Loucy (cell line): Measurements from ENCODE around the gene AGBL1.

Source experiments
- H2AFZ ChIP-seq: fragments of 200-600 bp; sonication (generic); 2 replicates; pipeline ENCODE4 v1.6.0; 2016; ENCODE audit warnings: antibody characterized with exemption, mild to moderate bottlenecking, low read length, moderate library complexity
- H3F3A ChIP-seq: fragments of 200-600 bp; 2 replicates; pipeline ENCODE4 v1.6.0; 2016; ENCODE audit warnings: antibody characterized with exemption, low read depth, mild to moderate bottlenecking
- H3K27me3 ChIP-seq: fragments of 200-600 bp; sonication (generic); 2 replicates; pipeline ENCODE4 v1.6.1; 2014; ENCODE audit warnings: low read length, mild to moderate bottlenecking; ENCODE audit not compliant: insufficient read depth, poor library complexity, severe bottlenecking
- H3K36me3 ChIP-seq: fragments of 200-600 bp; sonication (generic); 2 replicates; pipeline ENCODE4 v1.6.1; 2016; ENCODE audit warnings: low read length; ENCODE audit not compliant: insufficient read depth
- H3K4me1 ChIP-seq: fragments of 200-600 bp; sonication (generic); 2 replicates; pipeline ENCODE4 v1.5.1; 2014; ENCODE audit warnings: low read length, mild to moderate bottlenecking; ENCODE audit not compliant: insufficient read depth, poor library complexity, severe bottlenecking
- H3K4me2 ChIP-seq: fragments of 200-600 bp; sonication (generic); 2 replicates; pipeline ENCODE4 v1.6.0; 2014; ENCODE audit warnings: antibody characterized with exemption, low read length, low read depth, mild to moderate bottlenecking; ENCODE audit not compliant: poor library complexity, severe bottlenecking
- H3K4me3 ChIP-seq: fragments of 200-600 bp; sonication (generic); 2 replicates; pipeline ENCODE4 v1.5.1; 2014; ENCODE audit warnings: low read length, mild to moderate bottlenecking, mixed read lengths; ENCODE audit not compliant: poor library complexity, severe bottlenecking
- H3K79me2 ChIP-seq: fragments of 200-600 bp; sonication (generic); 2 replicates; pipeline ENCODE4 v1.6.1; 2014; ENCODE audit warnings: low read length; ENCODE audit not compliant: insufficient read depth
- H3K9ac ChIP-seq: fragments of 200-600 bp; sonication (generic); 2 replicates; pipeline ENCODE4 v1.6.0; 2014; ENCODE audit warnings: mild to moderate bottlenecking, low read depth, low read length, moderate library complexity; ENCODE audit not compliant: poor library complexity, severe bottlenecking
- H3K9me2 ChIP-seq: fragments of 200-600 bp; sonication (generic); replicated peaks from 2 replicates; pipeline ENCODE4 v1.6.1; 2016; ENCODE audit warnings: low read depth, low read length, mixed read lengths
- H3K9me3 ChIP-seq: fragments of 200-600 bp; sonication (generic); 2 replicates; pipeline ENCODE4 v1.6.1; 2014; ENCODE audit warnings: mild to moderate bottlenecking, antibody characterized with exemption, low read length, low read depth; ENCODE audit not compliant: insufficient read depth
- H4K20me1 ChIP-seq: fragments of 200-600 bp; sonication (generic); 2 replicates; pipeline ENCODE4 v1.6.0; 2014; ENCODE audit warnings: antibody characterized with exemption, low read length, mild to moderate bottlenecking; ENCODE audit not compliant: insufficient read depth, poor library complexity, severe bottlenecking
- EZH2phosphoT487 ChIP-seq: fragments of 200-600 bp; IDR thresholded peaks from 2 replicates; pipeline ENCODE4 v1.6.1; 2018; ENCODE audit warnings: antibody characterized with exemption, mild to moderate bottlenecking, moderate library complexity, borderline replicate concordance
- TF ChIP-seq, protein P1 (sequence below): fragments of 200-600 bp; sonication (generic); conservative IDR thresholded peaks from 2 replicates; pipeline ENCODE4 v1.5.1; 2014; ENCODE audit warnings: mild to moderate bottlenecking, antibody characterized with exemption, low read length

AGBL1 gene

DNA sequence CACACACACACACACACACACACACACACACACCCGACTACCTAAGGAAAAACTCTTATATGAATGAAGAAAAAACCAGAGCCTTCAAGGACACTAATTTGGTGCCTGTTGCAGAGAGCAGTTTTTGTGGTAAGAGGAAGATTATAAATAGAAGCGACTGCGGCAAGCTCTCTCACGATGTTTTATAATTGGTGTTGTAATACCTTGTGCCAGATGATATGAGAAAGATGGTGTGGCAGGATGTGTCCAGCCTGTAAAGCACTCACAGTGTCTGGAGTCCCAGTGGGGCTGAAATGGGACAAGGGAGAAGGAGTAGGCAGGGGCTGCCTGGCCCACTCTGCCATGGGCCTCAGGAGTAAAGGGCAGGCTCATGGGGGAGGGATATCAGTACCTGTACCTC is 839.9 kb downstream of the AGBL1 start:
- Histone ChIP-seq H3K9ac (no peak overlapping the region), H3K27me3 (no peaks in the 10 kb centered on the region), H3K4me2 (no peak overlapping the region), H2AFZ (no peak overlapping the region), H3F3A (no peaks in the 10 kb centered on the region), H3K9me2 (no peaks in the 10 kb centered on the region), H3K4me3 (no peak overlapping the region), H3K79me2 (no peaks in the 10 kb centered on the region), H4K20me1 (no peaks in the 10 kb centered on the region), H3K36me3 (no peaks in the 10 kb centered on the region), H3K4me1 (no peaks in the 10 kb centered on the region), H3K9me3 (no peaks in the 10 kb centered on the region)
- no peak for TF ChIP-seq EZH2phosphoT487
- TF ChIP-seq, protein P1, sequence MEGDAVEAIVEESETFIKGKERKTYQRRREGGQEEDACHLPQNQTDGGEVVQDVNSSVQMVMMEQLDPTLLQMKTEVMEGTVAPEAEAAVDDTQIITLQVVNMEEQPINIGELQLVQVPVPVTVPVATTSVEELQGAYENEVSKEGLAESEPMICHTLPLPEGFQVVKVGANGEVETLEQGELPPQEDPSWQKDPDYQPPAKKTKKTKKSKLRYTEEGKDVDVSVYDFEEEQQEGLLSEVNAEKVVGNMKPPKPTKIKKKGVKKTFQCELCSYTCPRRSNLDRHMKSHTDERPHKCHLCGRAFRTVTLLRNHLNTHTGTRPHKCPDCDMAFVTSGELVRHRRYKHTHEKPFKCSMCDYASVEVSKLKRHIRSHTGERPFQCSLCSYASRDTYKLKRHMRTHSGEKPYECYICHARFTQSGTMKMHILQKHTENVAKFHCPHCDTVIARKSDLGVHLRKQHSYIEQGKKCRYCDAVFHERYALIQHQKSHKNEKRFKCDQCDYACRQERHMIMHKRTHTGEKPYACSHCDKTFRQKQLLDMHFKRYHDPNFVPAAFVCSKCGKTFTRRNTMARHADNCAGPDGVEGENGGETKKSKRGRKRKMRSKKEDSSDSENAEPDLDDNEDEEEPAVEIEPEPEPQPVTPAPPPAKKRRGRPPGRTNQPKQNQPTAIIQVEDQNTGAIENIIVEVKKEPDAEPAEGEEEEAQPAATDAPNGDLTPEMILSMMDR: no peak

DNA sequence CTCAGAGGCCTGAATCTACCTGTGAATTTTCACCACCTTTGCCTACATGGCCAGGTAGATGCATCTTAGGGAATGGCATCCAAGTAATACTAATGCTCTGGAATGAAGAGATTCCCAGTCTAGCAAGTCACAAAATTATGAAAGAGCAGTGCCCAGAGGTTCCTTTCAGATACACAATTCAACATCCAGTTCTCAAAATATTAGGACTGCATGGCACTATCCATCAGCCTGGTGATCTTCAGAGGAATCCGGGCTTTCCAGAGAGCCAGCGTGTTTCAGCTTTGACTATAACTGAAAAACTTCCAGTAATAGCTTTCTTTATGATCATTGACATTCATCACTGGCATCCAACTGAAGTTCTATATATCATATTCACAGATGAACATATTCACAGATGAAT is 849.8 kb downstream of the AGBL1 start:
- H3K36me3 ChIP-seq: no peaks in the 10 kb centered on the region
- H2AFZ ChIP-seq: no peak overlapping the region
- no peak overlapping the region for H3K9ac ChIP-seq
- H3K9me2 ChIP-seq: no peaks in the 10 kb centered on the region
- no peak overlapping the region for H3K4me2 ChIP-seq
- no peaks in the 10 kb centered on the region for H3F3A ChIP-seq
- H3K4me3 ChIP-seq: no peak overlapping the region
- peaks cover 2% of the 10 kb centered on the region; the same call in 1 of the 2 replicates for H3K9me3 ChIP-seq
- TF ChIP-seq, protein P1: no peak
- no peak for TF ChIP-seq EZH2phosphoT487
- no peaks in the 10 kb centered on the region for H3K79me2 ChIP-seq
- H3K4me1 ChIP-seq: no peaks in the 10 kb centered on the region
- no peaks in the 10 kb centered on the region for H4K20me1 ChIP-seq
- no peaks in the 10 kb centered on the region for H3K27me3 ChIP-seq

DNA sequence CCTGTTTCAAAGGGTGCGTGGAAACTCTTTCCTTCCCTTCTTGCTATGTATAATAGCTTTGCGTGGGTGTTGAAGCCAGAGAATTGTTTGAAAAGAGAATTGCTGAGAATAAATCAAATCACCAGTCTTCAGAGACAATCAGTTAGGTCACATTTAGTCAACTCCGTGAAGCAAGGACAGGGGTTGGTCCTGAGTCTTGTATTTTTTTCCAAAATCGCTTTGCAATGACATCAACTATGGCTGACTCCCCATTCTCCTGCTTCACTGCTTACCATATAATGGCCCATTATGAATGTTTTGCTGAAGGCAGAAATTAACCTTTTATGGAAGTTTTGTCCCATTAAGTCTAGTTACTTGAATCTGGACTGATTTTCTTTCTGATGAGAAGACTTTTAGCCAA is 852.8 kb downstream of the AGBL1 start:
- TF ChIP-seq, protein P1: no peak
- TF ChIP-seq EZH2phosphoT487: no peak
- Histone ChIP-seq H3K9me2 (no peaks in the 10 kb centered on the region), H3K4me1 (no peaks in the 10 kb centered on the region), H3K4me3 (no peak overlapping the region), H3K4me2 (no peak overlapping the region), H3K9ac (no peak overlapping the region), H3K79me2 (no peaks in the 10 kb centered on the region), H3F3A (no peaks in the 10 kb centered on the region), H2AFZ (no peak overlapping the region), H3K27me3 (no peaks in the 10 kb centered on the region), H3K36me3 (no peaks in the 10 kb centered on the region), H3K9me3 (no peaks in the 10 kb centered on the region; the same call in 1 of the 2 replicates), H4K20me1 (no peaks in the 10 kb centered on the region)
